Osteoblast (primary cell): ENCODE data around the gene FUCA1. TPM values are rescaled to one million over a fixed set of nuclear protein-coding genes. Genes with fewer than 3 reads are reported as not detected.

Experiments used
- DNase-seq: peaks from one replicate; pipeline ENCODE4 v3.0.0; 2011; ENCODE audit warnings: low spot score, mixed read lengths; ENCODE audit not compliant: insufficient read length; ENCODE audit errors: missing footprints
- H2AFZ ChIP-seq: 2 replicates; pipeline ENCODE4 v1.6.0; 2011; ENCODE audit warnings: mild to moderate bottlenecking, low read length
- H3K27ac ChIP-seq: 2 replicates; pipeline ENCODE4 v1.5.1; 2011; ENCODE audit warnings: mild to moderate bottlenecking, low read depth, low read length, moderate library complexity
- H3K27me3 ChIP-seq: 2 replicates; pipeline ENCODE4 v1.6.0; 2012; ENCODE audit warnings: mild to moderate bottlenecking, control low read depth, inconsistent platforms, low read length, moderate library complexity; ENCODE audit not compliant: insufficient read depth
- H3K36me3 ChIP-seq: 2 replicates; pipeline ENCODE4 v1.5.1; 2011; ENCODE audit warnings: mild to moderate bottlenecking, low read length, control low read depth, moderate library complexity; ENCODE audit not compliant: insufficient read depth
- H3K4me1 ChIP-seq: 2 replicates; pipeline ENCODE4 v1.5.1; 2011; ENCODE audit warnings: mild to moderate bottlenecking, low read length, control low read depth, moderate library complexity; ENCODE audit not compliant: insufficient read depth
- H3K4me2 ChIP-seq: 2 replicates; pipeline ENCODE4 v1.6.0; 2011; ENCODE audit warnings: mild to moderate bottlenecking, low read length; ENCODE audit not compliant: insufficient read depth
- H3K4me3 ChIP-seq: fragments of 200-600 bp; sonication (generic); 3 replicates; pipeline ENCODE4 v1.5.1; 2012; ENCODE audit warnings: mild to moderate bottlenecking, low read length, inconsistent platforms; ENCODE audit not compliant: insufficient read depth
- H3K79me2 ChIP-seq: 2 replicates; pipeline ENCODE4 v1.6.0; 2012; ENCODE audit warnings: mild to moderate bottlenecking, low read length, control low read depth, inconsistent platforms; ENCODE audit not compliant: insufficient read depth
- H3K9me3 ChIP-seq: 2 replicates; pipeline ENCODE4 v1.5.1; 2011; ENCODE audit warnings: low read depth, low read length, control low read depth
- H4K20me1 ChIP-seq: 2 replicates; pipeline ENCODE4 v1.6.0; 2012; ENCODE audit warnings: mild to moderate bottlenecking, low read length, control low read depth; ENCODE audit not compliant: insufficient read depth
- CTCF ChIP-seq: IDR thresholded peaks from 2 replicates; pipeline ENCODE4 v1.5.1; 2011; ENCODE audit warnings: mild to moderate bottlenecking, low read depth, low read length, moderate library complexity; ENCODE audit errors: extremely low read depth
- total RNA-seq: library from RNA; depleted of rRNA; stranded (reverse); fragments of >200 nt; gene quantifications from 2 replicates; pipeline ENCODE4 v1.2.3, GENCODE V29; 2012

Gene FUCA1
- total RNA-seq, 1 donor: 34.7 TPM

GRCh38 chr1:23797478-23798448 is 70.3 kb downstream of the FUCA1 start:
- Histone ChIP-seq H3K36me3 (peaks cover 37% of the 10 kb centered on the region), H3K27me3 (no peaks in the 10 kb centered on the region), H3K4me3 (no peak overlapping the region), H3K4me2 (no peak overlapping the region), H3K9me3 (no peaks in the 10 kb centered on the region), H3K4me1 (peaks cover 16% of the 10 kb centered on the region), H4K20me1 (no peaks in the 10 kb centered on the region), H3K79me2 (peaks cover 11% of the 10 kb centered on the region), H3K27ac (no peak overlapping the region), H2AFZ (no peak overlapping the region)
- TF ChIP-seq CTCF: no peak
- DNase-seq: peak; percentile 68

GRCh38 chr1:23796466-23797271 is 71.4 kb downstream of the FUCA1 start:
- Histone ChIP-seq H3K27me3 (no peaks in the 10 kb centered on the region), H3K27ac (no peak overlapping the region), H2AFZ (no peak overlapping the region), H3K79me2 (peaks cover 22% of the 10 kb centered on the region), H3K9me3 (no peaks in the 10 kb centered on the region), H3K36me3 (peaks cover 37% of the 10 kb centered on the region), H3K4me1 (peaks cover 24% of the 10 kb centered on the region), H3K4me3 (no peak overlapping the region), H3K4me2 (no peak overlapping the region), H4K20me1 (peaks cover 5% of the 10 kb centered on the region)
- DNase-seq: peak; percentile 76
- TF ChIP-seq CTCF: no peak

- Histone ChIP-seq H3K9me3 (no peaks in the 10 kb centered on the region), H2AFZ (no peak overlapping the region), H3K36me3 (peaks cover 37% of the 10 kb centered on the region), H3K79me2 (peaks cover 27% of the 10 kb centered on the region), H3K27me3 (no peaks in the 10 kb centered on the region), H3K4me2 (no peak overlapping the region), H4K20me1 (peaks cover 8% of the 10 kb centered on the region), H3K4me1 (peaks cover 18% of the 10 kb centered on the region), H3K4me3 (no peak overlapping the region), H3K27ac (no peak overlapping the region)
- no peak for DNase-seq
- TF ChIP-seq CTCF: no peak
Observed at GRCh38 chr1:23795676-23796465, 72.2 kb downstream of the FUCA1 start.

Other genes with a start within 250 kb of the FUCA1 start
- 606 and 693 TPM in 2 replicates for gene RPL11, start 176.5 kb downstream of the FUCA1 start, total RNA-seq
- 41.5 and 42.0 TPM in 2 replicates for gene ELOA, start 124.8 kb downstream of the FUCA1 start, total RNA-seq
- gene PITHD1, start 89.9 kb downstream of the FUCA1 start, total RNA-seq: 29.8 and 31.1 TPM in 2 replicates
- 28.3 and 36.9 TPM in 2 replicates for gene LYPLA2, start 77.1 kb downstream of the FUCA1 start, total RNA-seq
- gene GALE, start 67.5 kb downstream of the FUCA1 start, total RNA-seq: 11.8 and 13.4 TPM in 2 replicates
- 36.5 and 39.8 TPM in 2 replicates for gene HMGCL, start 42.9 kb downstream of the FUCA1 start, total RNA-seq
- not detected in 2 replicates for gene CNR2, start 45.1 kb upstream of the FUCA1 start, total RNA-seq
- 66.3 and 74.9 TPM in 2 replicates for gene PNRC2, start 91.5 kb upstream of the FUCA1 start, total RNA-seq
- 80.7 and 81.1 TPM in 2 replicates for gene SRSF10, start 112.0 kb upstream of the FUCA1 start, total RNA-seq
- gene MYOM3, start 243.8 kb upstream of the FUCA1 start, total RNA-seq: under 0.01 TPM in 1 of 2 replicates, not detected in the other